NOMO-1 treated with dmso at 0.1 percent for 144 hours (cell line): ENCODE measurements around the gene KRTAP10-12.
A peak's percentile ranks its signal among the peaks of the same experiment; 100 is the strongest.

Source experiments
- DNase-seq: peaks from one replicate; lab custom pipeline; 2025; ENCODE audit not compliant: unreplicated experiment; lab: John Stamatoyannopoulos, UW

Gene KRTAP10-12

DNA sequence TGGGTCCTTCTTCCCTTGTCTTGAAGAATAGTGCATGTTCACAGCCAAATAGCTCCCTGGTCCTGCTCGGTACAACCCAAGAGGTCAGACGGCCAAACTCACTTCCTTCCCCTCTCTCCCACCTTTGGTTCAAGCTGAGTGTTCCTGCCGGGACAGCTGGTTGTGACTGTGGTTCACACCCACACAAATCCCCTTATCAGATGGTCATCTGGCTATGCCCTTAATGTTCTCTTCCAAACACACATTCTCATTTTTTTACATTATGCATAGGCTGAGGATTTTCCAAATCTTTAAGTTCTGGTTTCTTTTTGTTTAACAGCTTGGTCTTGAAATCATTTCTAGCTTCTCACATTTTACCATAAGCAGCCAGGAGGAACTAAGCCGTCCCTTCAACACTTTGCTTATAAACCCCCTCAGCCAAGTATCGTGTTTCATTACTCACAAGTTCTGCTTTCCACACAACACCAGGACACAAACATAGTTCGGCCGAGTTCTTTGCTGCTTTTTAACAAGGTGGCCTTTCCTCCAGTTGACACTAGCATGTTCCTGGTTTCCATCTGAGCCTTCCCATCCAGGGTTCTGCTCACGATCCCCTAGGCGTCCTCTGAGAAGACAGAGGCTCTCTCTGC lies 34.1 kb downstream of the KRTAP10-12 start:
- DNase-seq: peak; percentile 18

GRCh38 chr21:44732263-44732662 lies 35.3 kb downstream of the KRTAP10-12 start:
- no peak for DNase-seq

DNA sequence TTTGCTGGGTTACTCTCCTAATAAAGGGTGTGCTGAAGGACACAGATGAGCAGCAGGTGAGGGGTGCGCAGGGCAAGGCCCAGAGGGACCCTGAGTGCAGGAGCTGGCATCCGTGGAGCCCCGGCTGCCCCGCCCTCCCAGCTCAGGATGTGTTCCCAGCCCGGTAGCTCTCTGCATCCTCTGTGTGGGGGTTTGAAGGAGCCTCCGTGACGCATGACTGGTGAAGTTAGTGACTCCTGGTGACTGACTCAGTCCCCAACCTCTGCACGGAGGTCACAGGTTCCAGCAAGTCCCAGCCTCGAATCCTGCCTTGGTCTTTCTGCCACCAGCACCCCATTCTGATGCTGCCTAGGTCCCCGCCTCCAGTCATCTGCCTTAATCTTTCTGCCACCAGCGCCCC lies 36.0 kb downstream of the KRTAP10-12 start:
- DNase-seq: no peak

DNA sequence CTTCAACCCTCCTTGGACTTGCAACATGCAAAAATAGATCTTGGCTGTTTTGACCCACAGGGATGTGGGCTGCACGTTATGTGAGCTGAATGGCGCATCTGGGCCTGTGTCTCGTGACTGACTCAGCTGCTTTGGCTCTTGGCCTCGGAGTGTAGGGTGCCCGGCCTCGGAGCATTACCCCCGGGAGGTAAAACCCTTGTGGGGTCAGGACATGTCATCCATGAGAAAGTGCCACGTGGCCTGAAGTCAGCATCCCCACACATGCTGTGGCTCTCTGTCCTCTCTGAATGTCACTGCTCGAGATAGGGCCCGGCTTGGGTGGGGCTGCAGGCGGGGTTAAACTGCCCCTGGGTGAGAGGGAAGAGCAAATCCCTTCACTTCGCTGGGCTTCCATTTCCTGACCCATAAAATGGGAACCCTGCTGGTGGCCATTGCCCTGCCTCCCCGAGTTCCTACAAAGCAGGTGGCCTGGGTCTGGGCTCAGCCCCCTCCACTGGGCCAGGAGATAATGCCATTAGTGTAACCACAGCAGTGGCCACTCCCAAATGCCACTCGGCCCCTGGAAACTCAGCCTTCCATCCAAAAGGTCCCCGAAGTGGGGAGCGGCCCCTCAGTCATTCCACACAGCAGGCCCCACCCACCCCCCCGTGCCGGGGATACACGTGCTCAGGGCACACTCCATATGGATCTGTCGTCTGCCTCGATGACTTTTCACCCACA lies 37.2 kb downstream of the KRTAP10-12 start:
- no peak for DNase-seq

DNA sequence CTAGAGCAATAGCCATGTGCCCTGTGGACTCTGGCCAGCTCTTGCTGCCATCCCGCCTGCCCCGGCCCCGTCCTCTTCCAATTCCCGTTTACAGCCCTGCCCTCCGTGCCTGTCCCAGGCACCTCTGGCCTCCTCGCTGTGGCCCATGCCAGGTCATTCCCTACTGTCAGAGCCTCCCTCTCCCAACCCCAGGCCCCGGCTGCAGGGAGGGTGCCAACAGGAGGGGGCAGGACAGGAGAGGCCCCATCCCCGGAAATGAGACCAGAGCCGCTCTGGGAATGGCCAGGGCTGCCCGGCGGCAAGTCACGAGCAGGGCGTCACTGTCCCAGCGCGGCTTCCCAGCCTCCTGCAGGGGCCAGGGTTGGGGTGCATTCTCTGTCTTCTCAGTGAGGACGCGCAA lies 37.9 kb downstream of the KRTAP10-12 start:
- no peak for DNase-seq

DNA sequence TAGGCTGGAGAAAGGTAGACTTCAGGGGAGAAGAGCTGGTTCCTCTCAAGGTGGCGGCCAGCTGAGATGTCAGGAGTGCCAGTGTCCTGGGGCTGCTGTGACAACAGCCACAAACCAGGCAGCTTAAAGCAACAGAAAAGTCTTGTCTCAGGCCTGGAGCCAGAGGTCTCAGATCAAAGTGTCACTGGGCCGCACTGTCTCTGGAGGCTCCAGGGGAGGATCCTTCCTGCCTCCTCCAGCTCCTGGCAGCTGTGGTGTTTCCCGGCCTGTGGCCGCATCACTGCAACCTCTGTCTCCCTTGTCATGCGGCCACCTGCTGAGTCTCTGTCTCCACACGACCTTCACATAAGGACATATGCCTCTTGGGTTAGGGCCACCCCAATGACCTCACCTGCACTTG lies 38.8 kb downstream of the KRTAP10-12 start:
- no peak for DNase-seq

DNA sequence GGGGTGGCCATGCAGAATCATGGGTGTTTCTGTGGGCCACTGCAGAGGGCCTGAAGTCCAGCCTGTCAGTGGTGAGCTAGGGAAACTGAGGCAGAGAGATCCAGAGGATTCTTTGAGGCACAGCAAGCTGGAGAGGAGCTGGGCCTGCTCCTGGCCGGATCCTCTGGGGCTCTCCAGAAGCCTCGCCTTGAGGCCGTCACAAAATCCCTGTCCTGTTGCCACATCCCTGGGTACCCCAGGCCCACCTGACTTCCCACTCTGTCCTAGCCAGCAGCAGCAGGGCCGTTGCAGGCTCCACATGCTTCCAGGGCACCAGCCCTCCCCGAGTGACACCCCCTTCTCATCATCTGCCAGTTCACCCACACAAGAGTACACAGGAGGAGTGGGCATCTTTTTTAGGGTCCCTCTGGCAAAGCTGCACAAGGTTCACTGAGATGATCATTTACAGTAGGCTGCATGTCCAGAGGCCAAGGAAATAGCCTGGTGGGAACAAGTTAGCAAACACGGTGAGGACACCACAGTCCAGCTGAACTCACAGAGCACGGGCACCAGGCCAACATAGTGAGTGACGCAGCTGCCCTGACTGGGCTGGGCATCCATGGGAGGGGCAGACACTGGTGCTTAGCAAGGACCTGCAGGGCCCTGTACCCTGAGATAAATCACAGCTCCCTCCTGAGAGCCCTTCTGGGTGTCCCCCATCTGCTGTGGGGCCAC lies 39.5 kb downstream of the KRTAP10-12 start:
- no peak for DNase-seq

- no peak for DNase-seq
Measured at GRCh38 chr21:44737706-44738354, 40.9 kb downstream of the KRTAP10-12 start.

DNA sequence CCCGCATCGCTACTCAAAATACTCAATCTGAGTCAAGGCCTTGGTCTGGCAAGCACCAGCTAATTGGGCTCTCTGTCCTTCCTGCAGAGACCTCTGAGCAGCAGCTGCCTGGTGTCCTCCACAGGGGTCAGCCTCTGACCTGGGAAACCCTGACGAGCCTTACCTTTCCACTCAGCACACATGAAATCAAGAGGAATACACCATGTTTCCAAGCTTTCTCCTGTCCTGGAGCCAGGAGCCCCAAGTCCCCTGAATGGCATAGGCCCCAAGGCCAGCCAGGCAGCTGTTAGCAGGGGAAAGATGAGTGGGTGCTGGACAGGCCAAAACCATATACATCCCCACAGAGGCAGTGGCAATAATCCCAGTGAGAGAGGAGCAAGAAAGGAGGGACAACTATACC lies 41.6 kb downstream of the KRTAP10-12 start:
- DNase-seq: no peak

DNA sequence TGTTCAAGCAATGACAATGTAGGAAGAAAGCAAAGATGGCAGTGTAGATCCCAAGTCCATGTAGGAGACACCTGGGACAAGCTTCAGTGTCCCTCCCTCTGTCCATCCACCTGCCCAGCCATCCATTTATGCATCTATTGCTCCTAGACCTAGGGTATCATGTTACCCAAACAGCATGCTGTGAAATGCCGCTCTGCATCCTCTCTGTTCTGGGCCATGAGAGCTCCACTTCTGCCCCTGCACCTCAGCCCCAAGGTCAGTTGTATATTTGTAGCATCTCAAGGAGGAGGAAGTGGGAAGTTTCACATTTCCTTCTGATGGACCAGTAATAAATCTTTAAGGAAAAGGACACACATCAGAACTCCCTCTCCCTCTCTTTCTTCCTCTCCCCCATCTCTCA lies 42.3 kb downstream of the KRTAP10-12 start:
- no peak for DNase-seq

- DNase-seq: no peak
Measured at GRCh38 chr21:44740742-44741141, 43.8 kb downstream of the KRTAP10-12 start.

- DNase-seq: no peak
Measured at GRCh38 chr21:44741921-44742320, 44.9 kb downstream of the KRTAP10-12 start.

DNA sequence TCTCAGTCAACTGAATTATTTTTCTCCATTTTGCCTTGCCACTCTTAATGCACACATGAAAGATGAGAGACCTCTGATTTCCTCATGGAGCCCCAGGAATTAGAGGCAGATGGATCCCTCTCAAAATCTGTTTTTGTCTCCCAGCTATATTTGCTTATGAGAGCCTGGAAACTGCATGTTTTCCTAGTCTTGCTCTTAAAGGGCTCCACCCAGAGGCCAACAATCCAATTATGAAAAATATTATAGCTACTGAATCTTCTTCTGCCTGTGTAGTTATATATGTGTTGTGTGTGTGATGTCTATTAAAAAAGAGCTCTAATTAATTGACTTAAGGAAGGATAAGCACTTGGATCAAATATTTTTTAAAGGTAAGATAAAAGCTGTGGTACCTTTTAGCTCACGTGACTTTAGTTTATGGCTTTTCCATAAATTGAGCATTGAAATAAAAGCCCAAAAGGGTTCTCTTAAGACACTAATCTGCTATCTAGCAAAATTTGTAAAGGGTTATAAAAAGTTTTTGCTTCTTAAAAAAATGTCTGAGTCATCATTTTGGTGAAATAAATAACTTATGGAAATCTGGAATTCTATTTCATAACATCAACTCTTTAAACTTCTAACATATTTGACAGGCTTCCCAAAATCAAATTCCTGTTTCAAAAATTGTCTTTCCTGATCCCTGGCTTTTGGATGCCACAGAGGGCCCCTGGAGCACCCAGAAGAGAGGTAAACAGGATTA lies 45.6 kb downstream of the KRTAP10-12 start:
- no peak for DNase-seq
